Right ventricle myocardium superior (tissue), 1 donor: ENCODE data around the gene EMP2. TPM values are rescaled to one million over a fixed set of nuclear protein-coding genes. Genes with fewer than 3 reads are reported as not detected.
"Not testable (repeated sequence)": the region's sequence is repeated elsewhere in the genome, so short reads cannot be mapped to it uniquely, and the experiment has no call there.

ENCODE experiments used
- ATAC-seq: fragments of 200-7000 bp; cut with Tn5 transposase; one replicate; pipeline ENCODE4 v1.9.1; 2020; ENCODE audit warnings: mild to moderate bottlenecking; ENCODE audit not compliant: poor library complexity
- DNase-seq: peaks from one replicate; pipeline ENCODE4 v3.0.0-alpha.2; 2020
- intact Hi-C: fragments of 100-400 bp; cut with DNase I; formaldehyde crosslinking; loops from one replicate; pipeline ENCODE4 v1.11.2; 2022
- total RNA-seq: library from RNA; stranded (reverse); fragmentation: NEBNext Ultra II Directional; extraction: Animal tissue kit (Norgen Biotek cat#: 25700); gene quantifications from one replicate; pipeline ENCODE4 v1.2.1, GENCODE V29; 2021
- donor health status: DM: no; HTN: yes; CAD: no; lungs with severe emphysema.

EMP2 gene
- total RNA-seq, 1 donor from 2014 or later: 81.0 TPM

DNA sequence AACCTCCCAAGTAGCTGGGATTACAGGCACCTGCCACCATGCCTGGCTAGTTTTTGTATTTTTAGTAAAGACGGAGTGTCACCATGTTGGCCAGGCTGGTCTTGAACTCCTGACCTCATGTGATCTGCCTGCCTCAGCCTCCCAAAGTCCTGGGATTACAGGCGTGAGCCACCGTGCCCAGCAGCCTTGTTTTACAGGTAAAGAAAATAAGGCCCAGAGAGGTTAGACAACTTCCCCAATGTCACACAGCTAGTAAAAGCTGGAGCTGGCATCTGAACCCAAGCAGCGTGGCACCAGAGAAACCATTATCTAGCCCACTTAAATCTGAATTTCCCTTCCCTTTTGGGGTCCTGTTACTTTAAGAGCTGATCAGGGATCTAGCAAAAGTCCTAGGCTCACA, 20.6 kb downstream of the EMP2 start:
- intact Hi-C loops, DNase-seq, ATAC-seq: not testable (repeated sequence)

GRCh38 chr16:10558746-10559641, 21.4 kb downstream of the EMP2 start:
- peak; percentile 75 for ATAC-seq
- intact Hi-C loops: no loop called here
- peak; percentile 87 for DNase-seq

- no peak for DNase-seq
- no peak for ATAC-seq
- intact Hi-C loops: no loop called here
Observed at GRCh38 chr16:10558305-10558704, 22.1 kb downstream of the EMP2 start.

- DNase-seq: no peak
- intact Hi-C loops: no loop called here
- no peak for ATAC-seq
Observed at GRCh38 chr16:10557750-10558149, 22.6 kb downstream of the EMP2 start.

- intact Hi-C loops: no loop called here
- ATAC-seq (no peak), DNase-seq (no peak)
Observed at GRCh38 chr16:10556236-10556635, 24.2 kb downstream of the EMP2 start.

DNA sequence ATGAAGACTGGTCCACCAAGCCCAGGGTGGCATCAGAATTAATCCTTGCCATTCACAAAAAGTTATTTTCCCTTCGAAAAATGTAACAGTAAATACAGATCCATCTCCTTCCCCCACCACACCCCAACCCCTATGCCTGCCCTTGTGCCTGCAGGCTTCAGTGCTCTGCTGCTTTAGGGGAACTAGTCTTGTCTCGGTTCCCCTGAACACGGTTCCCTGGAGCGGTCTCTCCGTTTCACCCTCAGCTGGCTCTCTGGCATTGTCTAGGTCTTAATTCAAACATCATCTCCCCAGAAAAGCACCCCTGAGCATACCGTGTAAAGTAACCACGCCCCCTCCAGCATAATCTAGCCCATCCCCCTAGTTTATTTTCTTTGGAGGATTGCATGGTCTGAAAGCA, 25.8 kb downstream of the EMP2 start:
- no peak for DNase-seq
- ATAC-seq: no peak
- intact Hi-C loops: no loop called here

DNA sequence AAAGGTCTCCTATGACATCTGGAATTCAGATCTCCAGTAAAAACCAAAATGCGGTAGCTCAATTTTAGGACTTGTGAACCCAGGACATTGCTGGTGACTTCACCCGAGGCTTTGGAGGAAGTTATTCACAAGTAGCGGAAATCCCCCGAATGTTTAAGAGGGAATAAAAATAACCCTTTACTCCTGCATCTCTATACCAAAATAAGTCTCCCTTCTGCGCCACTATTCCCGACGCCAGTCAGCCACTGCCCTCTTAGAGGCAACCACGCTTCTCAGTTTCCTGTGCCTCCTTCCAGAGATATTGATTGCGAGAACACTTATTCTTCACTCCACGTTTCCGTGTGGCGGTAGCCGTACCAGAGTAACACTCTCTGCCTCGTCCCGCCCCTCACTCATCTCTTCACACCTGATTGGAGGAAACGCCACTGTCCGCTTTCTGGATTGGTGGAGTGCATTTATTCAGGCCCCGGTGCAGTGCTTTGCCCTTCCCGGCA, 27.4 kb downstream of the EMP2 start:
- peak; percentile 91 for ATAC-seq
- intact Hi-C loops: no loop called here
- DNase-seq: peak; percentile 73

DNA sequence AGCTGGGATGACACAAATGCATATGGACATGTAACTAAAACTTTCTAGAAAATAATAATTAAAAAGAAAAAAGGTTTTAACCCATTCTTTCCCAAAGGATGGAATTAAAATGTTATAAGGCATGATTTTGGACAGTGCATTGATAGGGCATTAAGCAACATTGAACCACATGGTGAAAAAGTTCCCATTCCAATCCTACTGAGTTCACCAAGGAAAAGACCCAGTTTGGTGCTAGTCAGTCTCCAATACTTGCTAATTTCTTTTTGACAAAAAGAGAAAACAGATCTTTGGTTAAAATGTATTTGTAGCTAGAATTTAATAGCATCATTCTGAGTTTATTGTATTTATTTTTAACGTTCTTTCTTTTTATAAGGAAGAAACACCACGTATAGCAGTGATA, 28.1 kb downstream of the EMP2 start:
- intact Hi-C loops: no loop called here
- ATAC-seq (no peak), DNase-seq (no peak)

- no peak for ATAC-seq
Observed at GRCh38 chr16:10551881-10552280, 28.5 kb downstream of the EMP2 start.

DNA sequence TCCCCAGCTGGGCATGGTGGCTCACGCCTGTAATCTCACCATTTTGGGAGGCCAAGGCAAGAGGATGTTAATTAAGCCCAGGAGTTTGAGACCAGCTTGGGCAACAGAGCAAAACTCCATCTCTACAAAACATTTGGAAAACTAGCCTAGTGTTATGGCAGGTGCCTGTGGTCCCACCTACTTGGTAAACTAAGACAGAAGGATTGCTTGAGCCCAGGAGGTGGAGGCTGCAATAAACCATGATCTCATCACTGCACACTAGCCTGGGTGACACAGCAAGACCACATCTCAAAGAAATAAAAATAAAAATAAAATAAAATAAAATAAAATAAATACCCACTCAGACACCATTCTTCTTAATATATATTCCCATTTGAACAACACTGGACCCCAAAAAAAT, 32.0 kb downstream of the EMP2 start:
- no peak for DNase-seq
- intact Hi-C loops: no loop called here
- no peak for ATAC-seq

More at GRCh38 chr16:10551881-10552280, 28.5 kb downstream of the EMP2 start:
- no peak for DNase-seq
- intact Hi-C loops: no loop called here

DNA sequence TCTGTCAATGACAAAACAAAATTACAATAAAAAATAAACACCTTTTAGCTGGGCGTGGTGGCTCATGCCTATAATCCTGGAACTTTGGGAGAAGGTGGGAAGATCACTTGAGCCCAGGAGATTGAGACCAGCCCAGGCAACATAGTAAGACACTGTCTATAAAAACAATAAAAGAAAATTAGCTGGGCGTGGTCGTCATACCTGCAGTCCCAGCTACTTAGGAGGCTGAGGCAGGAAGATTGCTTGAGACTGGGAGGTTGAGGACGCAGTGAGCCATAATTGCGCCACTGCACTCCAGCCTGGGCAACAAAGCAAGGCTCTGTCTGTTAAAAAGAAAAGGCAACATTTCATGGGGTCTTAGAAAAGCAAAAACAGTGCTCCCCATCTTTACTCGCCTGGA, 32.7 kb downstream of the EMP2 start:
- no peak for DNase-seq
- ATAC-seq: no peak
- intact Hi-C loops: no loop called here

DNA sequence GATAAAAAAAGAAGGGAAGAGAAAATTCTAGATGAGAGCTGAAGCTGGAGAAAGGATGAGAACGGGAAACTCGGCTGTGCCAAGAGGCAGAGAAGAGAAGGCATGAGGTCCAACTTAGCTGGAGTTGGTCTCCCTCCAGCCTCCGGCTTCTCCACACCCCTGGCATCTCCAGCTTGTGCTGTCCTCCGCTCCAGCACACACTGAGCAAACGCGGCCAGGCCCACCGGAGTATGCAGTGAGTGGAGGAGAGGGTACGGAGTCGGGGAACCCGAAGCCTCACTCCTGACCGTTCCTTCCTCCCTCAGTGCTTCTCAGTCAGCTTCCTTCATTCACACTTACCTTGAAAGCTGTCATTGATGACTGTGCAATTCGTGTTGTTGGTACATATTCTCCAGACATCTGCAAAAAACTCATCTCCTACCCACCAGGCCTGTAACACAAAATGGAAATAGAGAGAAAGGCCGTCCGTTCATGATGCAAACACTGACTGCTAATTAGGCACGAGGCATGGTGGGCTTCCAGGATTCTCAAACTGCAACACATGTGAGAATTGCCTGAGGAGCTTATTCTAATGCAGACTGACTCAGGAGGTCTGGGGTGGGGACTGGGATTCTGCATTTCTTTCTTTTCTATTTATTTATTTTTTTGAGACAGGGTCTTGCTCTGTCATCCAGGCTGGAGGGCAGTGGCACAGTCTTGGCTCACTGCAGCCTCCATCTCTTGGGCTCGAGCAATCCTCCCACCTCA, 37.0 kb downstream of the EMP2 start:
- intact Hi-C loops: no loop called here
- ATAC-seq: no peak
- DNase-seq: no peak

DNA sequence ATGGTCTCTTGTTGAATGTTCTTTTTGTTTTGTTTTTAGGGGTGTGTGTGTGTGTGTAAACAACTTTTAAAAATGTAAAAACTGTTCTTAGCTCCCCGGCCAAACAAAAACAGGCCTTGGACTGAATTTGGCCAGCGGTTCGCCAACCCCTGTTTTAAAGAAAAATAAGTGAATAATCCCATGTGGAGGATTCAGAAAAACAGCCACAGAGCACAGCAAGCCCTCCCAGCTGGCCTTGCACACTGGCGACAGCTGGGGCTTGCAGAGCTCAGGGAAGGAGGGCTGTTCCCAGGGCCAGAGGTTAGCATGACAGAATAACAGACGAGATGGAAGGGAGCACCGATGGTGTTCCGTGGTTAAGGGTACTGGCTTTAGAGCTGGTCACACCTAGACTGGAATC, 39.0 kb downstream of the EMP2 start:
- peak; percentile 61 for ATAC-seq
- DNase-seq: no peak
- intact Hi-C loops: no loop called here

GRCh38 chr16:10539793-10540192, 40.6 kb downstream of the EMP2 start:
- DNase-seq (no peak), ATAC-seq (no peak)
- intact Hi-C loops: no loop called here

DNA sequence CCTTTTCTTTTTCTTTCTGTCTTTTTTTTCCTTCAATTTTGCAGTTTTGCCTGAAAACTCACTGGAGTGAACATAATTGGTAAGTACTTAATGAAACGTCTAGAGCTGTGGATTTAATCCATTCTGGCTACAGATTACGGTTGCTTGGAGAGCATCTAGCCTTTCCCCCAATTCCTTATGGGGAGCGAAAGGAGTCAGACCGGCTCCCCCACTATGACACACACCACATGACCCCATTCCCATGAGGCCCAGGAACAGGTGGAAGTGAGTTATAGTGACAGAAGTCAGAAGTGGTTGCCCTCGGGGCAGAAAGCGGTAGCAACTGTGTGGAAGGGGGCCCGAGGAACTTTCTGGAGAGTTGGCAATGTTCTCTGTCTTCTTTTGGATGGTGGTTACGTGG, 41.2 kb downstream of the EMP2 start:
- DNase-seq: no peak
- ATAC-seq: no peak
- intact Hi-C loops: no loop called here

- ATAC-seq: no peak
- intact Hi-C loops: no loop called here
- no peak for DNase-seq
Observed at GRCh38 chr16:10538583-10538982, 41.8 kb downstream of the EMP2 start.

DNA sequence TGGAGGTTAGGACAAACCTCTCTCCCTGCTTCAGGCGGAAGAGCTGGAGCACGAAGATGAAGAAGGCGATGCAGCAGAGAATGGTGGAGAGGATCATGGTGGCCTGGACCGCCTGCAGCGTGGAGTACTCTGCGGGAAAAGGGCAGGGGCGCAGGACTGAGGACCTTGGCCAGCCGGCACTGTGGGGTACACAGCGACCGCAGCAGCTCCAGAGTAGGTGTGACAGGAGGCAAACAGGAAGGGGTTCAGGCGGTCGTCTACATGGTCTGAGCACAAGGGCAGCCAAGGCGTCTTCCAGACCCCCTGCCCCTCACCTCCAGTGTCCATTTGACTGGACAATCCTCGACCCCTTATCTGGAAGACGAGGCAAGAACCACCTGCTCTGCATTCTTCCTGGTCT, 42.5 kb downstream of the EMP2 start:
- intact Hi-C loops: no loop called here
- DNase-seq: no peak
- ATAC-seq: no peak

DNA sequence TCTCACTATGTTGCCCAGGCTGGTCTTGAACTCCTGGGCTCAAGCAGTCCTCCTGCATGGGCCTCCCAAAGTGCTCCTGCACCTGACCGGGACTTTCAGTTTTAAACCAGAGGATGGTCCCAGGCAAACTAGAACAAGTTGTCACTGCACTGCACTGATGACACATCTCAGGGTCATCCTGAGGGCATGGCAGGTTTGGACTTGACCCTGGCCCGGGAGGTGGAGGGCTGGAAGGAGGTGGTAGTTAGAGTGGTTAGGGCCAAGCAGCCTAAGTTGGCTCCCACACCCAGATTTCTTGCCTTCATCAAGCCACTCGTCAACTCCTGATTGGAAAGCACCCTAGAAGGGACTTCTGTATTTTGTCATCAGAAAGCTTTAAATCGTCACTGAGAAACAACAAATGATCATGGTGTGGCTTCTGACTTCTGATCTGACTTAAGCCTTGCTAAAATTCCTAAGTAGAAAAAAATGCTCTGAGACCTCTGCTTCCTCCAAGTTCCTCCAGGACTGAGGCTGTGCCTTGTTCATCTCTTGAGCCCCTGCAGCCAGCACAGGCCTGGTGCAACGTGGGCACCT, 43.5 kb downstream of the EMP2 start:
- peak; percentile 42 for ATAC-seq
- DNase-seq: no peak
- intact Hi-C loops: no loop called here

- DNase-seq, intact Hi-C loops, ATAC-seq: not testable (repeated sequence)
Observed at GRCh38 chr16:10536328-10536727, 44.1 kb downstream of the EMP2 start.
